ENCODE measurements around the gene GTF2F2. TPM values are rescaled to one million over a fixed set of nuclear protein-coding genes. Genes with fewer than 3 reads are reported as not detected.

The GTF2F2 gene
- total RNA-seq, 1 experiment from 2014 or later: 64.5 TPM

DNA sequence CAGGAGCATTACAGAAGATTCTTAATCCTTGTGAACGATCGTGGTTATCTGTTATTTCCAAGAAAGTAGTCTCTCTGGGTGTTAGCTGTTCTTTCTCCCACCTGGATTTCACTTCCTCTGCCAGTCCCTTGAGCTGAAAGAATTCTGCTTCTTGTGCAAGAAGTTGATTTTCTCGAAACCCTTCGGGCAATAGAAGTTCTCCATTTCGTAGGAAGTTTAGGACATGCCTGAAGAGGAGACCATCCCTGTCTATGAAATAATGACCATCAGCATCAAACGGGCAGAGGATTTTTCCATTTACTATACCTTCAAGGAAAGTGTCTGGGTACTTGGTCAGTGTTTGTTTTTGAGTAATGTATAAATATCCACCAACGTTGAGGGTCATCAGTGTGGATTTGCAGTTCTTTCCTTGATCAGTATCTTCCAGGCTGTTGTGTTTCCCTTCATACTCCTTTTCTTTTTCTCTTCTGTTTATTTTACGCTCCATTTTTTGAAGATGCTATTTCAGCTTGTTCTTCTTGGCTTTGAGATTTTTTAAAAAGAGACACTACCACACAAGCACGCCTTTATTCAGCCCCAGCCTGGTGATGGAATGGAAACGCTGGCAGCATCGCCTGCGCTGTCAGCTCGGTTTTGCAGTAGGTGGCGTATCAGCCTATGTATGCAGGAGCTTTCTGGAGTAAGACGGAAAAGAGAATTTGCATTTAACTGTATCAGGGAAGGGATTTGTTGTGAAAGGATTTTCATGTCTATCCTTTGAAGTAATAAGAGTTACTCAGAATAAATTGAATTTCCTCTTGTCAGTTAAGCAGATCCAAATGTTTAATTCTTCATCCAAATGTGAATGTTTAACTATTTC, 74.0 kb downstream of the GTF2F2 start:
- Histone ChIP-seq H3K27me3 (no peaks in the 10 kb centered on the region), H3K9me3 (peaks cover 5% of the 10 kb centered on the region; the same call in 1 of the 2 replicates), H3K4me3 (no peak overlapping the region), H3K36me3 (peaks cover 32% of the 10 kb centered on the region)
- DNase-seq: no peak

DNA sequence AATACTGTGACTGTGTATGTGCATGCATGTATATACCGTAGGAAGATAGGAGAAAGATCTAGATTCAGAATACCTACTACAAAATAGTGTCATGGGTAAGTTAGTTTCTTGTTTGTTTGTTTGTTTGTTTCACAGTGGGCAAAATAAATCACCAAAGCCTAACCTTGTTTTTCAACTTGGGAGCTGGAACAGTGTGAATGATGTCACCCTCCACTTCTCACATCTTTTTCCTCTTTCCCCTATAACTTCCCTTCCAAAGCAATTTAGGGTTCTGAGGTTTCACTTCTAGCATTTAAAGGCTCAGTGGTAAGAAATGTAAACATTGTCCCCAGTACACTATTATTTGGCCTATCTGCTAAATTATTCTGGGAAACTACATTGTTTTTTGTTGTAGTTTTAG, 75.1 kb downstream of the GTF2F2 start:
- Histone ChIP-seq H3K4me3 (no peak overlapping the region), H3K27me3 (no peaks in the 10 kb centered on the region), H3K36me3 (peaks cover 24% of the 10 kb centered on the region), H3K9me3 (peaks cover under 1% of the 10 kb centered on the region; the same call in 1 of the 2 replicates)
- no peak for DNase-seq

DNA sequence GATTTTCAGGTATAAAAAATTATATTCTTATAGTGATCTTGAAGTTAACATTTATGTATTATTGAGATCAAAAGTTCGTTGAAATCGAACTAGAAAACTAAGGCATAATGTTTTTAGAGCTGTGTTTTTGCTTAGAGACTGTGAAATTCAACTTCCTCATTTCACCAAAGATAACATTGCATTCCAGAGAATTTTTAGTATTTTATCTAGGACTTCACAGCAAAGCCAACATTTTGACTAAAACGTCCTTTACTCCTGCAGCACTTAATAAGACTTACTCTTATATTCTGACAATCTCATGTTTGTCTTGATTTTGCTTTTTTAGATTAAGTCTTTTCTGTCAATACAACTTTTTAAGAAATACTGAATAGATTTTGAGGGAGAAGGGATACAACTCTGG, 75.8 kb downstream of the GTF2F2 start:
- DNase-seq: no peak
- Histone ChIP-seq H3K4me3 (no peak overlapping the region), H3K9me3 (no peaks in the 10 kb centered on the region), H3K36me3 (peaks cover 26% of the 10 kb centered on the region), H3K27me3 (no peaks in the 10 kb centered on the region)

DNA sequence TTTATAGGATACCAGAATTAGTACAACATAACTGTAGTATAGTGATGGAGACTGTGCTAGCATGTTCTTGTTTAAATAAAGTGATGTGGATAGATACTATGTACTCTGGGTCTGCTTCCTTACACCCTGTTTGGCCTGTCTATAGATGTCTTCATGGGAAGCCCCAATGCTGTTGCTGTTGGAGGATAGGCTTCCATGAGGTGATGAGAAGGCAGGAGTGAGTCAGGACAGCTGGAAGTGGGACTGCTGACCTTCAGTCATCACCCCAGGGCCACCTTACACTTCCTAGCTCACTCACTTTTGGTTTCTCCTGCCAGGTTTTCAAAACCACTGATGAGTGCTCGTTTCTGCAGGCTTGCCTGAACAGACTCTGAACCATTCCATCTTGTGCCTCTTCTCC, 76.3 kb downstream of the GTF2F2 start:
- peak; percentile 75 for DNase-seq
- Histone ChIP-seq H3K36me3 (peaks cover 32% of the 10 kb centered on the region), H3K27me3 (no peaks in the 10 kb centered on the region), H3K4me3 (no peak overlapping the region), H3K9me3 (no peaks in the 10 kb centered on the region)

DNA sequence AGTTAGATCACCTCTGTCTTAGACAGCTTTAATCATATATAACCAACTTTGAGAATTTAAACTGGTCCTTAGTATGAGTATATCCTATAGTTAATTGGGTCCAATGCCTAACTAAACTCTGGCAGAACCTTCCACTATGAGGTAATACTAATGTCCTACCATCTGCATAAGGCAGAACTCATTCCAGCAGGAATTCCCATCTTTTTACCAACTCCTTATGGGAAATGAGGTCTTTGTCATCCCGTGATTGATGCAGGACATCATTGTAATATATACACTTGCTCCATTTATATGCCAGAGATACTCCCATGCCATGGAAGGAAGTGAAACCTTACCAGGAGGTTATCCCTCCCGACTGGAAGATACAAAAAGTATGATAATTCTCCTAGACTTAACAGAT, 77.7 kb downstream of the GTF2F2 start:
- Histone ChIP-seq H3K27me3 (no peaks in the 10 kb centered on the region), H3K9me3 (no peaks in the 10 kb centered on the region), H3K36me3 (peaks cover 41% of the 10 kb centered on the region), H3K4me3 (no peak overlapping the region)
- no peak for DNase-seq

DNA sequence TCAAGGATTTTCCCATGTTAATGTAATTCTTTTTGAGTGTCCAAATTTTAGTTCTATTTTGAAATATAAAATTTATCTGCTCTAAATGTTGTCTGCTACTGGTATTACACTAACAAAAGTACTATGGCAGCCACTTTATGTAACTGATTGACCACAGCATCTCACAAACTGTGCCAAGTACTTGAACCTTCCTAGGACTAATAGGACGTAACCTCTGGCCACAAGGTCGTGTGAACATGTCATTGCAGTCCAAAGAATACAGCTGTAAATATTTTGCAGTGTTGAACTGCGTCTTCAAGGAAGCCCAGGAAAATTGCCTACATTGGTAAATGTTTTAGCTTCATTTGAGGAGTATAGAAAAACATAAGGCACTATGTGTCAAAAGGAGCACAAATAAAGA, 78.6 kb downstream of the GTF2F2 start:
- Histone ChIP-seq H3K4me3 (no peak overlapping the region), H3K27me3 (no peaks in the 10 kb centered on the region), H3K36me3 (peaks cover 41% of the 10 kb centered on the region), H3K9me3 (no peaks in the 10 kb centered on the region)
- DNase-seq: no peak

DNA sequence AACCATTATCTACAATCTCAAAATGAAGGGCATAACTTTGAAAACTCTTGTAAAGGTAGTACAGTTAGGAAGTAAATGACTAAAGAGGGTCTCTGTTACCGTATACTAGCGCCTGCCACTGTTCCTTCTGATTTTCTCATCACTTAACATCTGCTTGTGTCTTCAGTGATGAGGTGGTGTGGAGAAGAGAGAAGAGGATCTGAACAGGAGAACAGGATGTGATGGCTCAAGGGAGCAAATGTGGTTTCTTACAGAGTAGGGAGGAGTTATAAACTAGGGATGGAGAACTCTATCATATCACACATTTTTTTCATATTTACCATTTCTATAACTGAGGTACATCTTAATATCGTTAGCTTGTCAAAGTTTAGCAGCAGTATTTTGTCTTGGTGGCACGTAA, 79.4 kb downstream of the GTF2F2 start:
- H3K4me3 ChIP-seq: no peak overlapping the region
- H3K27me3 ChIP-seq: no peaks in the 10 kb centered on the region
- DNase-seq: no peak
- H3K36me3 ChIP-seq: peaks cover 33% of the 10 kb centered on the region
- H3K9me3 ChIP-seq: no peaks in the 10 kb centered on the region

DNA sequence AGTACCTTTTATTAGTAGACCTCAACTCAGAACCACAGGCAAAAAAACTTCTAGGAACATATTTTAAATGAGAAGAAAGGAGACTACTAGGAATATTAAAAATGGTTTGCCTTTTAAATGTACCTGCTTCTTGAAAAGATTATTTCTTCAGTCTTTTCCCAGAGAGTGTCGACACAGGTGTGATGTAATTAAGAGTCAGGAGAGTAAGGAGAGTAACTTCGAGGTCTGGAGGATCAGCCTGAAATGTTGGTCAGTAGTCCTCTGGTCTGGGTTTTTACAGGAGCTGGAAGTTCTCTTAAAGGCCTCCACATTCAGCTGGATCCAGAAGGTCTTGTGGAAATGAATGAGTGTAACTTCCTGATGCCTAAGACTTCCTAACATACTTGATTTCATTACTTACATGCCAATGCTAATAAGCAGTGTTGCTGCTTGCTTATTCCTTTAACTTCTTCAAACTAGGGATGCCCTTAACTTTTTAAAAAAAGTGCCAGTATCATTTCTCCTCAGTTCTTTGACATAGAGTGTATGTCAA, 80.5 kb downstream of the GTF2F2 start, which contains the start of gene KCTD4:
Gene KCTD4, minus strand, starts transcription at position 345 of the 532 bp plus-strand sequence. CDS start 6,478 bp downstream, outside the sequence.
- Histone ChIP-seq H3K9me3 (no peaks in the 10 kb centered on the region), H3K4me3 (no peak within 1 kb of the TSS), H3K27me3 (no peaks in the 10 kb centered on the region), H3K36me3 (peaks cover 33% of the 10 kb centered on the region)
- DNase-seq: no peak

DNA sequence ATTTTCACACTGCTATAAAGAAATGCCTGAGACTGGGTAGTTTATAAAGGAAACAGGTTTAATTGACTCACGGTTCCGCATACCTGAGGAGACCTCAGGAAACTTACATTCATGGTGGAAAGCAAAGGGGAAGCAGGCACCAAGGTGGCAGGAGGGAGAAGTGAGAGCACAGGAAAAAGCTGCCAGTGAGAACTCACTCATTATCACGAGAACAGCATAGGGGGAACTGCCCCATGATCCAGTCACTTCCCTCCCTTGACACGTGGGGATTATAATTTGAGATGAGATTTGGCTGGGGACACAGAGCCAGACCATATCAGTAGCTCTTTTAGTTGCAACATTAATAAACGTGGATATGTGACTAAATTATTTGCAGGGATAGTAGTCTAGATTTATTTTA, 84.8 kb downstream of the GTF2F2 start:
- H3K36me3 ChIP-seq: peaks cover 42% of the 10 kb centered on the region
- H3K4me3 ChIP-seq: no peak overlapping the region
- H3K9me3 ChIP-seq: no peaks in the 10 kb centered on the region
- no peaks in the 10 kb centered on the region for H3K27me3 ChIP-seq
- no peak for DNase-seq

DNA sequence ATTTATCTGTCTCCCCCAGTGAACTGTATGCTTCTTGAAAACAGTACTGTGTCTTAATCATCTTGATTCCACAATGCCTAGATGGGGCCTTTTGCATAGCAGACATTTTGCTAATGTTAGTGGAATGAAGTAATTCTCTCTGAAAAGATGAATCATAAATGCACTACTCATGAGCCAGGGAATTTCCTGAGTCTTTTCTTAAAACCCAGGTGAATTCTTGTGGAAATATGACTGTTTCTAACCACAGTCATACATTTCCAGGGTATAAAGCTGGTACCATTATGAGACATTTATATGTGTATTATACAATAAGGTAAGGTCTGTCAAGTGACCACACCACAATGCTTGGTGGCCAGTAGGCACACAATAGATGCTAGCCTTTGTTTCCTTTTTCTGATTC, 86.0 kb downstream of the GTF2F2 start:
- DNase-seq: no peak
- Histone ChIP-seq H3K27me3 (no peaks in the 10 kb centered on the region), H3K36me3 (peaks cover 47% of the 10 kb centered on the region), H3K4me3 (no peak overlapping the region), H3K9me3 (no peaks in the 10 kb centered on the region)

DNA sequence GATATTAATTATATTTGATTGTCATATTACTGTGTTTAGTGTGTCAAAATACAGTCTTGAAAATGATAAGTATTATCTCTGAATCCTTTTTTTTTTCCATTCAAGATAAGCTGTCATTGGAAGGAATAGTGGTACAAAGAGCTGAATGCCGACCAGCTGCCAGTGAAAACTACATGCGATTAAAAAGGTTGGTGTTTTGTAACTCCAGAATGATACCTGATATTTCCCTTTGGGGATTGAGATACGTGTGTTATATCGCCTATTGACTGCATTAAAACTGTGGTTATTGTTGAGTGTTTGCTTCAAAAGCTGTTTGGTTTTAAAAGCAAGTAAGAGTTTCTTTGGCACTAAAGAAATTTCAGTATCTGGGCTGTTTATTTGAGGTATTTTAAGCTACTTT, 87.0 kb downstream of the GTF2F2 start:
- no peak overlapping the region for H3K4me3 ChIP-seq
- H3K9me3 ChIP-seq: no peaks in the 10 kb centered on the region
- no peak for DNase-seq
- no peaks in the 10 kb centered on the region for H3K27me3 ChIP-seq
- H3K36me3 ChIP-seq: peaks cover 44% of the 10 kb centered on the region

DNA sequence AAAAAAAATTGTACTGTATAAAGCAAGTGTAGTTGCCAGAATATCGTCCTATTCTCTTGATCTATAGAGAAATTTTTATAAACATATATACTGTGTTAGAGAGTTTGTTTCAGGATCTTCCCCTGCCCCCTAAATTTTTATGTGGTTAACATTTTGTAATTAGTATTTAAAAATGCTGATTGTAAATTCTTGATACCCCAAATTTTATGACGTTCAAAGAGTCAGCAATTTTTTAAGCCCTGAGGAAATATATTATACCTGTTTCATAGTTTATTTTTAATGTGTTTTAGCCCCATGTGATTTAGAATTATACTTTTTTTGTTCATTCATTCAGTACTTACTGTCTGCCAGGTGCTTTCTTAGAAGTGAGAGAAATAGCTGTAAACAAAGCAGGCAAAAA, 87.8 kb downstream of the GTF2F2 start:
- no peaks in the 10 kb centered on the region for H3K9me3 ChIP-seq
- DNase-seq: no peak
- no peaks in the 10 kb centered on the region for H3K27me3 ChIP-seq
- peaks cover 47% of the 10 kb centered on the region for H3K36me3 ChIP-seq
- H3K4me3 ChIP-seq: no peak overlapping the region

DNA sequence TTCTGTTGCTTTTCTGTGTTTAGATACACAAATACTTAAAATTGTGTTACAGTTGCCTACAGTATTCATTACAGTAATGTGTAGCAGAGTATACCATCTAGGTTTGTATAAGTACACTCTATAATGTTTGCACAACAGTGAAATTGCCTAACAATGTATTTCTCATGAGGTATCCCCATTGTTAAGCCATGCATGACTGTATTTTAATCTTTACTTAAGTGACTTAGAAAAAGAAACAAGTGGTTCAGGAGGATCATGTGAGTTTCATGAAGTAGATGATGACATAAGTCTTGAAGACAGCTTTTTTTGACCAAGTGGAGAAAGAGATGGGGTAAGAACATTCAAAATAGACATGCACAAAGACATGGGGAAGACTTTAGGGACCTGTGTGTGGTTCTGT, 88.9 kb downstream of the GTF2F2 start:
- Histone ChIP-seq H3K9me3 (no peaks in the 10 kb centered on the region), H3K36me3 (peaks cover 52% of the 10 kb centered on the region), H3K4me3 (no peak overlapping the region), H3K27me3 (no peaks in the 10 kb centered on the region)
- DNase-seq: no peak

DNA sequence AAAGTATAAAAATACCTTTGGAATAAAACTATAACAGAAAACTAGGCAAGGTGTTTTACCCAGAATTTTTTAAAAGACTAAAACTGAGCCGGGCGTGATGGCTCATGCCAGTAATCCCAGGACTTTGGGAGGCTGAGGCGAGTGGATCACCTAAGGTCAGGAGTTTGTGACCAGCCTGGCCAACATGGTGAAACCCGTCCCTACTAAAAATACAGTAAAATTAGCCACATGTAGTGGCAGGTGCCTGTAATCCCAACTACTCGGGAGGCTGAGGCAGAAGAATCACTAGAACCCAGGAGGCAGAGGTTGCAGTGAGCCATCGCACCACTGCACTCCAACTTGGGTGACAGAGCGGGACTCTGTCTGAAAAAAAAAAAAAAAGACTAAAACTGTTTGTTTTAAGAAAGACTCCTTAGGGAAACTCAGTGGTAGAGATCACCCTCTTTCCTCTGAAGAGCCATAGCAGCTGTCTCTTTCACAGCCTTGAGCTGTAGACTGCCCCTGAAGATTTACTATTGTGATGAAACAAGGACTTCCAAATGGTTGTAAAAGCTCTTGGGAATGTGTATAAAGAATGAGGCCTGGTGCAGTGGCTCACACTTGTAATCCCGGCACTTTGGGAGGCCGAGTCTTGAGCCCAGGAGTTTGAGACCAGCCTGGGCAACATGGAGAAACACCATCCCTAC, 95.2 kb downstream of the GTF2F2 start:
- H3K9me3 ChIP-seq: no peaks in the 10 kb centered on the region
- H3K4me3 ChIP-seq: no peak overlapping the region
- no peaks in the 10 kb centered on the region for H3K27me3 ChIP-seq
- peaks cover 42% of the 10 kb centered on the region for H3K36me3 ChIP-seq
- no peak for DNase-seq

DNA sequence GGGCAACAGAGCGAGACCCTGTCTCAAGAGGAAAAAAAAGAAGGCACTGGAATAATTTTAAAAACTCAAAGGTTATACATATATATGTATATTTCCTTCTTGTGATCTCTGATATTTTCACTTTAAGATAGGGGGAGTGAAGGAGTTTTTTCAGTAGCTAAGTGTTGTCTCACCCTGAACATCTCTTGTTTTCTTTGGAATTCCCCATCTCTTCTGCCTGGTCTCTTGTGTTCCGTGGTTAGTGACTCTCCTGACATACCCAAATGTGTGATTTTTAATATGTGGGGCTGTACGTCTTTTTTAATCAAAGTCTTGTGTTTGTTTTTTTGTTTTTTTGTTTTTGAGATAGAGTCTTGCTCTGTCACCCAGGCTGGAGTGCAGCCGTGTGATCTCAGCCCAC, 95.9 kb downstream of the GTF2F2 start:
- H3K36me3 ChIP-seq: peaks cover 41% of the 10 kb centered on the region
- H3K4me3 ChIP-seq: no peak overlapping the region
- no peaks in the 10 kb centered on the region for H3K27me3 ChIP-seq
- H3K9me3 ChIP-seq: no peaks in the 10 kb centered on the region
- no peak for DNase-seq

DNA sequence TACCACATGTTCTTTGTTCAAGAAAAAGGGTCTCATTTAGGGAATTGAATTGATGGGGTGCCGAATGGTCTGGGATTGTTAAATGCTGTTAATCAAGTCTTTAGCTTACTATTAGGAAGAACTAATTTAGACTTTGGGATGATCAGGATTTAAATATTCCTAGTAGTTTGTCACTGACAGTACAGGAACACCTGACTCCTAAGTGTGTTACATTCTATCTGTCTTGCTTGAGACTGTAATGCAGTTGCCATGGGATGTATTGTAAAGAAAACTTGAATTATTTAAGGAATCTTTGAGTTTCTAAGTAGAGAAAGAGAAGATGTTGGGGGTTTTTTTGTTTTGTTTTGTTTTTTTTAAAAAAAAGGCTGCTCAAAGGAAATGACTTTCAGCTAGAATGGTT, 98.4 kb downstream of the GTF2F2 start:
- DNase-seq: no peak
- no peak overlapping the region for H3K4me3 ChIP-seq
- H3K9me3 ChIP-seq: no peaks in the 10 kb centered on the region
- H3K36me3 ChIP-seq: peaks cover 35% of the 10 kb centered on the region
- no peaks in the 10 kb centered on the region for H3K27me3 ChIP-seq

DNA sequence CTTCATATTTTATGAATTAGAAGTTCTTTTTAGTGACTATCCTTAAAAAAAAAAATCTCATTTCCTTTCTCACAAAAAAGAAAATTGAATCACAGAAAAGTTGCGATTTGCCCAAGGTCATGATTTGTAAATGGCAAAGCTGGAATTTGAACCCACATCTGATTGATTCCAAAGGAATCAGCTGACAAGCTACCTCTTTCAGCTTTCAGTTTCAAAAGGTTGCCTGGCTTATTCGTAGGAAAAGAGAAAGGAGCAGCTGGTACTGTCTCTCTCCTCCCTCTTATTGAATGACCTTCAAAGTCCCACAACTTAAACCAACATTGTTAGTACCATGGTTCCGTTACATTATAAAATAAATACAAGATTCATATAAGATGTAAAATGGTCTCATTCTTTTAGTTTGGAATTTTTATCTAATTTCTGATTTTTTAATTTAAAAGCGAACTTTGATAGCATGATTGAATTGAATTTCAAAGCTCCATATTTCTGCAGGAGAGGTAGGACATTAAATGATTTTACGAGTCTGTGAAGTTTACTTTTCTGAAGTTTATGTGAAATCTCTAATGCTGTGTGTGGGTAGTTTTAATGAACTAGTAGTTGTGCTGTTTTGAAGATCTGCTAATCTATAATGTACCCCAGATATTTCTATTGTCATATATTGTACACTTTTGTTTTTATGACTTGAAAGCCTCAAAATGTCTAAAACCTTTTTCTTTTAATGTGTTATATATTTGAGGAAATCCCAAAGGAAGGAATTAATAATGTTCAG, 99.0 kb downstream of the GTF2F2 start:
- H3K4me3 ChIP-seq: no peak overlapping the region
- no peak for DNase-seq

More for the DNA sequence above, 99.0 kb downstream of the GTF2F2 start:
- H3K36me3 ChIP-seq: peaks cover 31% of the 10 kb centered on the region
- no peaks in the 10 kb centered on the region for H3K27me3 ChIP-seq
- no peaks in the 10 kb centered on the region for H3K9me3 ChIP-seq

Measured in MG63 (cell line).